Neural cell (in vitro differentiated cells): ENCODE data around the gene STEAP4. TPM values are rescaled to one million over a fixed set of nuclear protein-coding genes. Genes with fewer than 3 reads are reported as not detected.

Source experiments
- H2AFZ ChIP-seq: fragments of 200-600, 300-800 bp; sonication (generic), shearing (Covaris generic); 2 replicates; pipeline ENCODE4 v1.6.0; 2014; ENCODE audit warnings: low read depth, mild to moderate bottlenecking, antibody characterized with exemption, low read length, moderate library complexity
- H3F3A ChIP-seq: fragments of 200-600 bp; shearing (Covaris generic); 2 replicates; pipeline ENCODE4 v1.6.1; 2016; ENCODE audit warnings: mild to moderate bottlenecking, moderate library complexity, mixed read lengths, antibody characterized with exemption, low read length; ENCODE audit not compliant: insufficient read depth, poor library complexity, severe bottlenecking
- H3K27ac ChIP-seq: fragments of 200-600, 300-800 bp; sonication (generic), shearing (Covaris generic); 2 replicates; pipeline ENCODE4 v1.5.1; 2014; ENCODE audit warnings: mild to moderate bottlenecking, low read length, moderate library complexity
- H3K27me3 ChIP-seq: fragments of 300-800, 200-600 bp; sonication (generic), shearing (Covaris generic); 2 replicates; pipeline ENCODE4 v1.6.0; 2014; ENCODE audit warnings: mild to moderate bottlenecking, low read depth, low read length, moderate library complexity; ENCODE audit not compliant: insufficient read depth
- H3K36me3 ChIP-seq: fragments of 300-800, 200-600 bp; sonication (generic), shearing (Covaris generic); 2 replicates; pipeline ENCODE4 v1.5.1; 2014; ENCODE audit warnings: mild to moderate bottlenecking, antibody characterized with exemption, low read length, moderate library complexity; ENCODE audit not compliant: insufficient read depth
- H3K4me2 ChIP-seq: fragments of 300-800, 200-600 bp; sonication (generic), shearing (Covaris generic); 2 replicates; pipeline ENCODE4 v1.6.0; 2014; ENCODE audit warnings: mild to moderate bottlenecking, low read length
- H3K4me3 ChIP-seq: fragments of 300-800, 200-600 bp; sonication (generic), shearing (Covaris generic); 2 replicates; pipeline ENCODE4 v1.5.1; 2014; ENCODE audit warnings: mild to moderate bottlenecking, low read length, moderate library complexity
- H3K79me2 ChIP-seq: fragments of 200-600 bp; shearing (Covaris generic); replicated peaks from 2 replicates; pipeline ENCODE4 v1.6.0; 2014; ENCODE audit warnings: mild to moderate bottlenecking, low read length, moderate library complexity; ENCODE audit not compliant: insufficient read depth
- H3K9ac ChIP-seq: fragments of 300-800, 200-600 bp; sonication (generic), shearing (Covaris generic); 2 replicates; pipeline ENCODE4 v1.6.1; 2016; ENCODE audit warnings: mild to moderate bottlenecking, low read length, mixed read lengths
- H3K9me2 ChIP-seq: fragments of 200-600 bp; shearing (Covaris generic); 2 replicates; pipeline ENCODE4 v1.6.1; 2016; ENCODE audit warnings: mild to moderate bottlenecking, low read length, mixed read lengths; ENCODE audit not compliant: insufficient read depth
- H3K9me3 ChIP-seq: fragments of 200-600, 300-800 bp; sonication (generic), shearing (Covaris generic); 2 replicates; pipeline ENCODE4 v1.6.1; 2016; ENCODE audit warnings: mild to moderate bottlenecking, mixed run types, low read length, moderate library complexity, mixed read lengths
- H4K20me1 ChIP-seq: fragments of 200-600 bp; shearing (Covaris generic); 2 replicates; pipeline ENCODE4 v1.6.1; 2016; ENCODE audit warnings: mild to moderate bottlenecking, mixed run types; ENCODE audit not compliant: insufficient read depth
- EP300 ChIP-seq: fragments of 450-650 bp; conservative IDR thresholded peaks from 2 replicates; pipeline ENCODE4 v1.6.1; 2014; ENCODE audit warnings: antibody characterized with exemption, mild to moderate bottlenecking, moderate library complexity; ENCODE audit not compliant: poor library complexity, severe bottlenecking
- EZH2 ChIP-seq: fragments of 200-600, 300-800 bp; shearing (Covaris generic), sonication (generic); IDR thresholded peaks from 2 replicates; pipeline ENCODE4 v1.6.1; 2014; ENCODE audit warnings: antibody characterized with exemption, low read length, borderline replicate concordance, mild to moderate bottlenecking; ENCODE audit not compliant: insufficient read depth, poor library complexity, severe bottlenecking
- MXI1 ChIP-seq: fragments of 450-650 bp; conservative IDR thresholded peaks from 2 replicates; pipeline ENCODE4 v1.6.1; 2014; ENCODE audit warnings: antibody characterized with exemption, mild to moderate bottlenecking; ENCODE audit not compliant: poor library complexity, severe bottlenecking
- POLR2AphosphoS5 ChIP-seq: IDR thresholded peaks from 2 replicates; pipeline ENCODE4 v1.6.1; 2012
- RAD21 ChIP-seq: fragments of 450-650 bp; conservative IDR thresholded peaks from 2 replicates; pipeline ENCODE4 v1.6.1; 2014; ENCODE audit warnings: antibody characterized with exemption, mild to moderate bottlenecking, moderate library complexity
- SMC3 ChIP-seq: fragments of 450-650 bp; conservative IDR thresholded peaks from 2 replicates; pipeline ENCODE4 v1.6.1; 2014; ENCODE audit warnings: antibody characterized with exemption, mild to moderate bottlenecking, moderate library complexity; ENCODE audit not compliant: poor library complexity
- TAF1 ChIP-seq: IDR thresholded peaks from 2 replicates; pipeline ENCODE4 v1.6.1; 2012; ENCODE audit warnings: low read depth
- polyA plus RNA-seq: library from polyadenylated mRNA; depleted of rRNA; stranded (reverse); fragments of >200 nt; gene quantifications from 2 replicates; pipeline ENCODE4 v1.2.3, GENCODE V29; 2014
- TF ChIP-seq, protein P1 (sequence below): fragments of 450-650 bp; IDR thresholded peaks from 2 replicates; pipeline ENCODE4 v1.5.1; 2014; ENCODE audit warnings: antibody characterized with exemption, mild to moderate bottlenecking, moderate library complexity; ENCODE audit not compliant: poor library complexity, severe bottlenecking
- TF ChIP-seq, protein P2 (sequence below): IDR thresholded peaks from 2 replicates; pipeline ENCODE4 v1.6.1; 2012; ENCODE audit warnings: borderline replicate concordance

Gene STEAP4
- polyA plus RNA-seq, 1 donor from 2014 or later = not detected

DNA sequence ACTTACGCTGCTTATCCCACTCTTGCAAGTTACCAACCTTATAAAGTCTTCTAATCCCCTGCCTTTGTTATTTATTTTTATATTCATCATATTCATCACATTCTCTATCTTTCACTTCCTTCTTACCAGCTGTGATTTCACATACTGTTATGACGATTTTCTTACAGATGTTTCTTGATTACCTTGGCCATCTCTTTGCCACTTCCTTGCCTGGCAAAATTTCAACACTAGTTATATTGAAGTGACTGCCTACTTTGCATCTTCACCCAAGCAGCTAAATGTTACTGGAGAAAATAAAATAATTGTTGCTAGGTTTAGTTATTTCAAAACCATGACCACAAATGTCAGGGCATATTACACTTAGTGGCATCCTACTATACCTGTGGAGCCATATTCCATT lies 8.8 kb upstream of the STEAP4 start:
- H3F3A ChIP-seq = no peaks in the 10 kb centered on the region
- no peak overlapping the region for H3K9ac ChIP-seq
- H3K79me2 ChIP-seq = no peaks in the 10 kb centered on the region
- H3K9me3 ChIP-seq = no peaks in the 10 kb centered on the region
- H3K27me3 ChIP-seq = no peaks in the 10 kb centered on the region
- no peaks in the 10 kb centered on the region for H4K20me1 ChIP-seq
- H3K36me3 ChIP-seq = no peaks in the 10 kb centered on the region
- H3K9me2 ChIP-seq = no peaks in the 10 kb centered on the region
- H3K4me3 ChIP-seq = no peak overlapping the region
- H3K4me2 ChIP-seq = no peak overlapping the region
- no peak overlapping the region for H2AFZ ChIP-seq
- H3K27ac ChIP-seq = no peak overlapping the region
- TF ChIP-seq POLR2AphosphoS5 (no peak), EZH2 (no peak), TAF1 (no peak), RAD21 (no peak)

DNA sequence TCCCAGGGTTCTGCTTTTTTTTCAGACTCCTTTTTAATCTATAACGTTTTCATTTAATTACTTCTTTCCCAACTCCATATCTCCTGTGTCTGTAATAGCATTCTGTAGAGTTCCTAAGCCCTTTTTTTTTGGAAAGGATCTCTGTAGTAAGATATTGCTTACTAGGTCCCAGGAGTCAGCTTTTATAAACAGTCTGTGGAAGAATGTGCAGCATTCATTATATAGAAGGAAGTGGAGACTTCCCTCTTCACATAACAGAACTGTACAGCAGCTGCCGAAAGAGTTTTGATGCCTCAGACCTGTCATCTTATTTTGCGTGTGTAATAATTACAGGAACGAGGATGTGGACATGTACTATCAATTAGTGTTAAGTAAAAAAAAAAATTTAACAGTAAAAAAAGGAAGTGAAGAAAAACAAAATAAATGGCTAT lies 7.4 kb upstream of the STEAP4 start:
- no peak for TF ChIP-seq POLR2AphosphoS5
- TF ChIP-seq, protein P1, sequence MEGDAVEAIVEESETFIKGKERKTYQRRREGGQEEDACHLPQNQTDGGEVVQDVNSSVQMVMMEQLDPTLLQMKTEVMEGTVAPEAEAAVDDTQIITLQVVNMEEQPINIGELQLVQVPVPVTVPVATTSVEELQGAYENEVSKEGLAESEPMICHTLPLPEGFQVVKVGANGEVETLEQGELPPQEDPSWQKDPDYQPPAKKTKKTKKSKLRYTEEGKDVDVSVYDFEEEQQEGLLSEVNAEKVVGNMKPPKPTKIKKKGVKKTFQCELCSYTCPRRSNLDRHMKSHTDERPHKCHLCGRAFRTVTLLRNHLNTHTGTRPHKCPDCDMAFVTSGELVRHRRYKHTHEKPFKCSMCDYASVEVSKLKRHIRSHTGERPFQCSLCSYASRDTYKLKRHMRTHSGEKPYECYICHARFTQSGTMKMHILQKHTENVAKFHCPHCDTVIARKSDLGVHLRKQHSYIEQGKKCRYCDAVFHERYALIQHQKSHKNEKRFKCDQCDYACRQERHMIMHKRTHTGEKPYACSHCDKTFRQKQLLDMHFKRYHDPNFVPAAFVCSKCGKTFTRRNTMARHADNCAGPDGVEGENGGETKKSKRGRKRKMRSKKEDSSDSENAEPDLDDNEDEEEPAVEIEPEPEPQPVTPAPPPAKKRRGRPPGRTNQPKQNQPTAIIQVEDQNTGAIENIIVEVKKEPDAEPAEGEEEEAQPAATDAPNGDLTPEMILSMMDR = no peak
- no peak for TF ChIP-seq EZH2
- TF ChIP-seq SMC3 = no peak
- TF ChIP-seq EP300 = no peak
- TF ChIP-seq, protein P2, sequence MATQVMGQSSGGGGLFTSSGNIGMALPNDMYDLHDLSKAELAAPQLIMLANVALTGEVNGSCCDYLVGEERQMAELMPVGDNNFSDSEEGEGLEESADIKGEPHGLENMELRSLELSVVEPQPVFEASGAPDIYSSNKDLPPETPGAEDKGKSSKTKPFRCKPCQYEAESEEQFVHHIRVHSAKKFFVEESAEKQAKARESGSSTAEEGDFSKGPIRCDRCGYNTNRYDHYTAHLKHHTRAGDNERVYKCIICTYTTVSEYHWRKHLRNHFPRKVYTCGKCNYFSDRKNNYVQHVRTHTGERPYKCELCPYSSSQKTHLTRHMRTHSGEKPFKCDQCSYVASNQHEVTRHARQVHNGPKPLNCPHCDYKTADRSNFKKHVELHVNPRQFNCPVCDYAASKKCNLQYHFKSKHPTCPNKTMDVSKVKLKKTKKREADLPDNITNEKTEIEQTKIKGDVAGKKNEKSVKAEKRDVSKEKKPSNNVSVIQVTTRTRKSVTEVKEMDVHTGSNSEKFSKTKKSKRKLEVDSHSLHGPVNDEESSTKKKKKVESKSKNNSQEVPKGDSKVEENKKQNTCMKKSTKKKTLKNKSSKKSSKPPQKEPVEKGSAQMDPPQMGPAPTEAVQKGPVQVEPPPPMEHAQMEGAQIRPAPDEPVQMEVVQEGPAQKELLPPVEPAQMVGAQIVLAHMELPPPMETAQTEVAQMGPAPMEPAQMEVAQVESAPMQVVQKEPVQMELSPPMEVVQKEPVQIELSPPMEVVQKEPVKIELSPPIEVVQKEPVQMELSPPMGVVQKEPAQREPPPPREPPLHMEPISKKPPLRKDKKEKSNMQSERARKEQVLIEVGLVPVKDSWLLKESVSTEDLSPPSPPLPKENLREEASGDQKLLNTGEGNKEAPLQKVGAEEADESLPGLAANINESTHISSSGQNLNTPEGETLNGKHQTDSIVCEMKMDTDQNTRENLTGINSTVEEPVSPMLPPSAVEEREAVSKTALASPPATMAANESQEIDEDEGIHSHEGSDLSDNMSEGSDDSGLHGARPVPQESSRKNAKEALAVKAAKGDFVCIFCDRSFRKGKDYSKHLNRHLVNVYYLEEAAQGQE = no peak
- no peak for TF ChIP-seq MXI1
- TF ChIP-seq TAF1 = no peak
- no peak for TF ChIP-seq RAD21
- Histone ChIP-seq H2AFZ (no peak overlapping the region), H3K9me2 (no peaks in the 10 kb centered on the region)

More for the DNA sequence above, 7.4 kb upstream of the STEAP4 start:
- Histone ChIP-seq H3K4me3 (no peak overlapping the region), H3K9me3 (no peaks in the 10 kb centered on the region), H3K27ac (no peak overlapping the region), H3K27me3 (no peaks in the 10 kb centered on the region), H3F3A (no peaks in the 10 kb centered on the region), H4K20me1 (no peaks in the 10 kb centered on the region), H3K4me2 (no peak overlapping the region), H3K9ac (no peak overlapping the region), H3K36me3 (no peaks in the 10 kb centered on the region), H3K79me2 (no peaks in the 10 kb centered on the region)
